ENCODE measurements around the gene FOXC1.

Gene FOXC1

GRCh38 chr6:1570848-1571247 is 38.9 kb upstream of the FOXC1 start:
- TF ChIP-seq CTCF (IDR thresholded peaks at IDR 0.05; ENCODE audit: low read depth, low read length, missing control alignments): no peak
- no peak overlapping the region for H3K4me3 ChIP-seq (ENCODE audit: low read depth, low read length)
- DNase-seq (ENCODE audit: low read depth): no peak
- in situ Hi-C loops (cut with HindIII; ENCODE audit: low sequenced_read_pairs): no loop called here

GRCh38 chr6:1572892-1573291 is 36.8 kb upstream of the FOXC1 start:
- no peak for TF ChIP-seq CTCF (IDR thresholded peaks at IDR 0.05; ENCODE audit: low read depth, low read length, missing control alignments)

GRCh38 chr6:1574083-1574761 is 35.5 kb upstream of the FOXC1 start:
- H3K4me3 ChIP-seq (ENCODE audit: low read depth, low read length): no peak overlapping the region
- no peak for DNase-seq (ENCODE audit: low read depth)
- in situ Hi-C loops (cut with HindIII; ENCODE audit: low sequenced_read_pairs): no loop called here
- no peak for TF ChIP-seq CTCF (IDR thresholded peaks at IDR 0.05; ENCODE audit: low read depth, low read length, missing control alignments)

More at GRCh38 chr6:1572892-1573291, 36.8 kb upstream of the FOXC1 start:
- no peak for DNase-seq (ENCODE audit: low read depth)
- in situ Hi-C loops (cut with HindIII; ENCODE audit: low sequenced_read_pairs): no loop called here
- no peak overlapping the region for H3K4me3 ChIP-seq (ENCODE audit: low read depth, low read length)

GRCh38 chr6:1574890-1575209 is 34.9 kb upstream of the FOXC1 start:
- H3K4me3 ChIP-seq (ENCODE audit: low read depth, low read length): no peak overlapping the region
- TF ChIP-seq CTCF (IDR thresholded peaks at IDR 0.05; ENCODE audit: low read depth, low read length, missing control alignments): no peak
- in situ Hi-C loops (cut with HindIII; ENCODE audit: low sequenced_read_pairs): no loop called here
- no peak for DNase-seq (ENCODE audit: low read depth)

GRCh38 chr6:1575210-1576041 is 34.3 kb upstream of the FOXC1 start:
- in situ Hi-C loops (cut with HindIII; ENCODE audit: low sequenced_read_pairs): no loop called here
- no peak for TF ChIP-seq CTCF (IDR thresholded peaks at IDR 0.05; ENCODE audit: low read depth, low read length, missing control alignments)
- peak; percentile 49 for DNase-seq (ENCODE audit: low read depth)
- peak overlapping the region; percentile 11 for H3K4me3 ChIP-seq (ENCODE audit: low read depth, low read length)

- TF ChIP-seq CTCF (IDR thresholded peaks at IDR 0.05; ENCODE audit: low read depth, low read length, missing control alignments): no peak
- no peak for DNase-seq (ENCODE audit: low read depth)
- in situ Hi-C loops (cut with HindIII; ENCODE audit: low sequenced_read_pairs): no loop called here
- H3K4me3 ChIP-seq (ENCODE audit: low read depth, low read length): no peak overlapping the region
Measured at GRCh38 chr6:1576166-1576565, 33.5 kb upstream of the FOXC1 start.

Measured in astrocyte of the cerebellum (primary cell).